ENCODE measurements around the gene RUSF1.
A peak's percentile ranks its signal among the peaks of the same experiment; 100 is the strongest.
"Not testable (repeated sequence)": the region's sequence is repeated elsewhere in the genome, so short reads cannot be mapped to it uniquely, and the experiment has no call there.

The RUSF1 gene

GRCh38 chr16:31507929-31508705 lies at the start of gene RUSF1:
Gene RUSF1, minus strand, starts transcription at chr16:31508391. Its CDS starts 18 bp downstream, at chr16:31508373.
- peak; percentile 86 for DNase-seq

- DNase-seq, result no peak
Measured at GRCh38 chr16:31542763-31543162, 34.6 kb upstream of the RUSF1 start.

- not testable (repeated sequence) for DNase-seq
Measured at GRCh38 chr16:31539762-31540161, 31.6 kb upstream of the RUSF1 start.

GRCh38 chr16:31538243-31538598 lies 30.0 kb upstream of the RUSF1 start:
- DNase-seq, result not testable (repeated sequence)

- DNase-seq, result no peak
Measured at GRCh38 chr16:31537362-31538242, 29.4 kb upstream of the RUSF1 start.

GRCh38 chr16:31536804-31537361 lies 28.7 kb upstream of the RUSF1 start:
- DNase-seq, result no peak

GRCh38 chr16:31535737-31536136 lies 27.5 kb upstream of the RUSF1 start:
- no peak for DNase-seq

- DNase-seq, result no peak
Measured at GRCh38 chr16:31532896-31533295, 24.7 kb upstream of the RUSF1 start.

GRCh38 chr16:31532120-31532519 lies 23.9 kb upstream of the RUSF1 start:
- no peak for DNase-seq

GRCh38 chr16:31531096-31531495 lies 22.9 kb upstream of the RUSF1 start:
- DNase-seq, result no peak

- no peak for DNase-seq
Measured at GRCh38 chr16:31530405-31530804, 22.2 kb upstream of the RUSF1 start.

- no peak for DNase-seq
Measured at GRCh38 chr16:31529937-31530312, 21.7 kb upstream of the RUSF1 start.

GRCh38 chr16:31529108-31529936 lies 21.1 kb upstream of the RUSF1 start:
- DNase-seq, result no peak

GRCh38 chr16:31528523-31529107 lies 20.4 kb upstream of the RUSF1 start:
- DNase-seq, result no peak

- no peak for DNase-seq
Measured at GRCh38 chr16:31527734-31528274, 19.6 kb upstream of the RUSF1 start, which contains the start of gene AHSP. Gene AHSP, plus strand, starts transcription at chr16:31527900. Its CDS starts 240 bp downstream, at chr16:31528140.

GRCh38 chr16:31525113-31525512 lies 16.9 kb upstream of the RUSF1 start:
- no peak for DNase-seq

GRCh38 chr16:31523768-31524167 lies 15.6 kb upstream of the RUSF1 start:
- not testable (repeated sequence) for DNase-seq

GRCh38 chr16:31522071-31522470 lies 13.9 kb upstream of the RUSF1 start:
- no peak for DNase-seq

- DNase-seq, result no peak
Measured at GRCh38 chr16:31521368-31521767, 13.2 kb upstream of the RUSF1 start.

- DNase-seq, result no peak
Measured at GRCh38 chr16:31519759-31520431, 11.7 kb upstream of the RUSF1 start.

GRCh38 chr16:31517800-31518402 lies 9.7 kb upstream of the RUSF1 start:
- DNase-seq, result no peak
